Testis (tissue), 2 donors: ENCODE data around the gene GDPD3.

Experiments
- CTCF ChIP-seq, 3 experiments: fragments of 450-650 bp in 2 of 3; fragments of 200-600 bp in 1 of 3; sonication (generic) in 1 of 3; IDR thresholded peaks; one replicate each; pipeline ENCODE4 v1.5.1; 2016 to 2019; ENCODE audit warnings: antibody characterized with exemption in 3 of 3, mild to moderate bottlenecking in 2 of 3, moderate library complexity in 1 of 3
- POLR2A ChIP-seq: fragments of 450-650 bp; IDR thresholded peaks from one replicate; pipeline ENCODE4 v1.6.1; 2017; ENCODE audit warnings: antibody characterized with exemption, mild to moderate bottlenecking, moderate library complexity

GRCh38 chr16:30067584-30067916 is 45.8 kb downstream of the GDPD3 start:
- TF ChIP-seq CTCF (IDR thresholded peaks at IDR 0.05) (no peak), POLR2A (no peak)
